Measurements from ENCODE around the gene AURKAIP1.

- no peak for TF ChIP-seq BACH2 (CRISPR knock-in tag; IDR thresholded peaks at IDR 0.05; ENCODE audit: borderline replicate concordance)
- TF ChIP-seq ARNTL (CRISPR knock-in tag; IDR thresholded peaks at IDR 0.05; ENCODE audit: borderline replicate concordance, low read depth) = no peak
- no peak for TF ChIP-seq CREB5 (CRISPR knock-in tag; IDR thresholded peaks at IDR 0.05; ENCODE audit: low read depth)
- TF ChIP-seq ISL1 (CRISPR knock-in tag; IDR thresholded peaks at IDR 0.05) = no peak
- no peak for TF ChIP-seq ZNF70 (CRISPR knock-in tag; IDR thresholded peaks at IDR 0.05)
- TF ChIP-seq TCF4 (CRISPR knock-in tag; IDR thresholded peaks at IDR 0.05; ENCODE audit: borderline replicate concordance) = no peak
- TF ChIP-seq PATZ1 (CRISPR knock-in tag; IDR thresholded peaks at IDR 0.05; ENCODE audit: borderline replicate concordance) = no peak
- no peak for TF ChIP-seq OSR1 (CRISPR knock-in tag; IDR thresholded peaks at IDR 0.05)
- no peak for TF ChIP-seq ZFP3 (CRISPR knock-in tag; IDR thresholded peaks at IDR 0.05)
- TF ChIP-seq ZNF565 (CRISPR knock-in tag; conservative IDR thresholded peaks at IDR 0.05; ENCODE audit: low read depth) = no peak
- TF ChIP-seq ESRRG (CRISPR knock-in tag; IDR thresholded peaks at IDR 0.05) = no peak
- no peak for TF ChIP-seq SNAI2 (CRISPR knock-in tag; IDR thresholded peaks at IDR 0.05)
- no peak for TF ChIP-seq GLIS3 (CRISPR knock-in tag; IDR thresholded peaks at IDR 0.05)
These were observed 39.2 kb downstream of the AURKAIP1 start for GRCh38 chr1:1335792-1336248.

Data from SK-N-SH treated with all-trans-retinoic acid at 6 μM for 48 hours (cell line).